Loucy (cell line): ENCODE results near the gene C2orf69.
"Not testable (repeated sequence)": the region's sequence is repeated elsewhere in the genome, so short reads cannot be mapped to it uniquely, and the experiment has no call there.

Experiments used
- H2AFZ ChIP-seq: fragments of 200-600 bp; sonication (generic); 2 replicates; pipeline ENCODE4 v1.6.0; 2016; ENCODE audit warnings: antibody characterized with exemption, mild to moderate bottlenecking, low read length, moderate library complexity
- H3F3A ChIP-seq: fragments of 200-600 bp; 2 replicates; pipeline ENCODE4 v1.6.0; 2016; ENCODE audit warnings: antibody characterized with exemption, low read depth, mild to moderate bottlenecking
- H3K27me3 ChIP-seq: fragments of 200-600 bp; sonication (generic); 2 replicates; pipeline ENCODE4 v1.6.1; 2014; ENCODE audit warnings: low read length, mild to moderate bottlenecking; ENCODE audit not compliant: insufficient read depth, poor library complexity, severe bottlenecking
- H3K36me3 ChIP-seq: fragments of 200-600 bp; sonication (generic); 2 replicates; pipeline ENCODE4 v1.6.1; 2016; ENCODE audit warnings: low read length; ENCODE audit not compliant: insufficient read depth
- H3K4me1 ChIP-seq: fragments of 200-600 bp; sonication (generic); 2 replicates; pipeline ENCODE4 v1.5.1; 2014; ENCODE audit warnings: low read length, mild to moderate bottlenecking; ENCODE audit not compliant: insufficient read depth, poor library complexity, severe bottlenecking
- H3K4me2 ChIP-seq: fragments of 200-600 bp; sonication (generic); 2 replicates; pipeline ENCODE4 v1.6.0; 2014; ENCODE audit warnings: antibody characterized with exemption, low read length, low read depth, mild to moderate bottlenecking; ENCODE audit not compliant: poor library complexity, severe bottlenecking
- H3K4me3 ChIP-seq: fragments of 200-600 bp; sonication (generic); 2 replicates; pipeline ENCODE4 v1.5.1; 2014; ENCODE audit warnings: low read length, mild to moderate bottlenecking, mixed read lengths; ENCODE audit not compliant: poor library complexity, severe bottlenecking
- H3K79me2 ChIP-seq: fragments of 200-600 bp; sonication (generic); 2 replicates; pipeline ENCODE4 v1.6.1; 2014; ENCODE audit warnings: low read length; ENCODE audit not compliant: insufficient read depth
- H3K9ac ChIP-seq: fragments of 200-600 bp; sonication (generic); 2 replicates; pipeline ENCODE4 v1.6.0; 2014; ENCODE audit warnings: mild to moderate bottlenecking, low read depth, low read length, moderate library complexity; ENCODE audit not compliant: poor library complexity, severe bottlenecking
- H3K9me2 ChIP-seq: fragments of 200-600 bp; sonication (generic); replicated peaks from 2 replicates; pipeline ENCODE4 v1.6.1; 2016; ENCODE audit warnings: low read depth, low read length, mixed read lengths
- H3K9me3 ChIP-seq: fragments of 200-600 bp; sonication (generic); 2 replicates; pipeline ENCODE4 v1.6.1; 2014; ENCODE audit warnings: mild to moderate bottlenecking, antibody characterized with exemption, low read length, low read depth; ENCODE audit not compliant: insufficient read depth
- H4K20me1 ChIP-seq: fragments of 200-600 bp; sonication (generic); 2 replicates; pipeline ENCODE4 v1.6.0; 2014; ENCODE audit warnings: antibody characterized with exemption, low read length, mild to moderate bottlenecking; ENCODE audit not compliant: insufficient read depth, poor library complexity, severe bottlenecking
- CTCF ChIP-seq: fragments of 200-600 bp; sonication (generic); conservative IDR thresholded peaks from 2 replicates; pipeline ENCODE4 v1.5.1; 2014; ENCODE audit warnings: mild to moderate bottlenecking, antibody characterized with exemption, low read length
- EZH2phosphoT487 ChIP-seq: fragments of 200-600 bp; IDR thresholded peaks from 2 replicates; pipeline ENCODE4 v1.6.1; 2018; ENCODE audit warnings: antibody characterized with exemption, mild to moderate bottlenecking, moderate library complexity, borderline replicate concordance

The C2orf69 gene

DNA sequence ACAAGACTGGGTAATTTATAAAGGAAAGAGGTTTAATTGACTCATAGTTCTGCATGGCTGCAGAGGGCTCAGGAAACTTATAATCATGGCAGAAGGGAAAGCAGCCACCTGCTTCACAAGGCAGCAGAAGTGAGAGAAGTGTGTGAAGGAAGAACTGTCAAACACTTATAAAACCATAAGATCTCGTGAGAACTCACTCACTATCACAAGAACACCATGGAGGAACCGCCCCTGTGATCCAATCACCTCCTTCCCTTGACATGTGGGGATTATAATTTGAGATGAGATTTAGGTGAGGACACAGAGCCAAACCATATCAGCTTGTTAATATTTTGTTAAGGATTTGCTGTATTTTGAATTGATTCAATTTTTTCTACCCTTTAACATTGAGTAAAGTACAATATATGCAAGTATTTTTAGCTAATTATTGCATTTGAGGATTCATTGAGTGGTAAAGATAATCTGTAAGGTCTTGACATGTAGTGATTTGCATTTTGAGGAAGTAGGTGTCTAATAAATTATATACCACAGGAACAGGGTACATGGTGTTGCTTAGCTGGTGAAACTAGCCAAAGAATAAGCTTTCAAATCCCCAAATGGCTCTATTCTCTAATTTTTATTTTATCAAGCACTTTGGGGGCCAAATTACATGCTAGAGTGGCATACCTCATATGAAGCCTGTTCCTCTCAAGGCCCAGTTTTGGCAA, 3.9 kb upstream of the C2orf69 start:
- no peak for TF ChIP-seq CTCF
- TF ChIP-seq EZH2phosphoT487: no peak
- Histone ChIP-seq H3K79me2 (peaks cover 17% of the 10 kb centered on the region), H3K4me3 (no peak overlapping the region), H3K9ac (no peak overlapping the region), H3K4me2 (no peak overlapping the region), H3K4me1 (no peaks in the 10 kb centered on the region), H3K9me2 (no peaks in the 10 kb centered on the region), H4K20me1 (peaks cover 6% of the 10 kb centered on the region), H3K9me3 (no peaks in the 10 kb centered on the region), H3K27me3 (no peaks in the 10 kb centered on the region), H2AFZ (no peak overlapping the region), H3K36me3 (no peaks in the 10 kb centered on the region), H3F3A (no peaks in the 10 kb centered on the region)

DNA sequence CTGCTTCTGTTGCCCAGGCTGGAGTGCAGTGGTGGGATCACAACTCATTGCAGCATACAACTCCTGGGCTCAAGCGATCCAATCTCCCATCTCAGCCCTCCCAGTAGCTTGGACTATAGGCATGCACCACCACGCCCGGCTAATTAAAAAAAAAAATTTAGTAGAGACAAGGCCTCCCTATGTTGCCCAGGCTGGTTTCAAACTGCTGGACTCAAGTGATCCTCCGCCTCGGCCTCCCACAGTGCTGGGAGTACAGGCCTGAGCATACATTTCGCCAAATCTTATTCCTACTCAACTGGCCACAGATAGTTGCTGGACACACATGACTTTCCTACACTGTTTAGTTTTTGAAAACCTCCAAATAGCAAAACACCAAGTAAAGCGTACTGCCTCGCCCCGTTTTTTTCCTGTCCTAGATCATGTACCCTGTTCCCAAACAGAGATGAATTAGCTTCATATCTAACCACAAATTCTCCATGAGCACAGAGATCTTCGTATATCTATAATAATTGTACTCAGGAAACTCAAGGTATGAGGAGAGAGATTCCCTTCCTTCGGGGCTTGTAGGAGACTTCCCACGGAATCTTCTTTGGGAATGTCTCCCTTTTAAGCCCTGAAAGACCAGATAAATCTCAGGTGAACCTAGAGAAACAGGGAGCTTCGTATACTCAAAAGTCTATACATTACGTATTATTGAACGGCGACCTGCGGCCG, 598 bp upstream of the C2orf69 start:
- TF ChIP-seq EZH2phosphoT487: no peak
- H2AFZ ChIP-seq: peak overlapping the region; percentile 58
- peak overlapping the region; percentile 83 for H3K4me3 ChIP-seq
- peaks cover 32% of the 10 kb centered on the region for H4K20me1 ChIP-seq
- peaks cover 24% of the 10 kb centered on the region for H3K4me1 ChIP-seq
- peak overlapping the region; percentile 81 for H3K4me2 ChIP-seq
- H3K27me3 ChIP-seq: no peaks in the 10 kb centered on the region
- H3K9ac ChIP-seq: peak overlapping the region; percentile 84
- H3K9me2 ChIP-seq: no peaks in the 10 kb centered on the region
- H3K9me3 ChIP-seq: no peaks in the 10 kb centered on the region
- H3F3A ChIP-seq: no peaks in the 10 kb centered on the region
- no peaks in the 10 kb centered on the region for H3K36me3 ChIP-seq
- H3K79me2 ChIP-seq: peaks cover 46% of the 10 kb centered on the region

GRCh38 chr2:199911877-199912161, 726 bp downstream of the C2orf69 start:
- Histone ChIP-seq H3K9me3 (peaks cover 4% of the 10 kb centered on the region; the same call in 1 of the 2 replicates), H3K9ac (peak overlapping the region; percentile 87), H3K4me2 (peak overlapping the region; percentile 66), H3K36me3 (peaks cover 12% of the 10 kb centered on the region; the same call in 1 of the 2 replicates), H3F3A (no peaks in the 10 kb centered on the region), H4K20me1 (peaks cover 38% of the 10 kb centered on the region), H2AFZ (peak overlapping the region; percentile 90), H3K27me3 (no peaks in the 10 kb centered on the region), H3K9me2 (no peaks in the 10 kb centered on the region), H3K79me2 (peaks cover 59% of the 10 kb centered on the region), H3K4me3 (peak overlapping the region; percentile 83), H3K4me1 (peaks cover 24% of the 10 kb centered on the region)
- no peak for TF ChIP-seq CTCF
- no peak for TF ChIP-seq EZH2phosphoT487

GRCh38 chr2:199912553-199913114, 1.5 kb downstream of the C2orf69 start:
- Histone ChIP-seq H3K4me2 (peak overlapping the region; percentile 66), H3K9ac (peak overlapping the region; percentile 87), H3K4me1 (peaks cover 24% of the 10 kb centered on the region), H4K20me1 (peaks cover 38% of the 10 kb centered on the region), H3K79me2 (peaks cover 67% of the 10 kb centered on the region), H3K36me3 (peaks cover 20% of the 10 kb centered on the region; the same call in 1 of the 2 replicates), H3K4me3 (peak overlapping the region; percentile 83)
- not testable (repeated sequence) for H3F3A ChIP-seq, H3K27me3 ChIP-seq, H2AFZ ChIP-seq, H3K9me2 ChIP-seq, H3K9me3 ChIP-seq
